GM23338 (cell line): ENCODE data around the gene NXPH4. TPM values are rescaled to one million over a fixed set of nuclear protein-coding genes. Genes with fewer than 3 reads are reported as not detected.

Source experiments
- CREB1 ChIP-seq: fragments of 250-450 bp; sonication (Bioruptor Pico); IDR thresholded peaks from 2 replicates; pipeline ENCODE4 v1.5.0; 2020; ENCODE audit warnings: low read depth, mild to moderate bottlenecking, moderate library complexity
- EZH2phosphoT487 ChIP-seq: fragments of 200-600 bp; sonication (generic); IDR thresholded peaks from one replicate; pipeline ENCODE4 v1.8.1; 2018; ENCODE audit warnings: antibody characterized with exemption; ENCODE audit not compliant: unreplicated experiment
- NANOG ChIP-seq: IDR thresholded peaks from 2 replicates; pipeline ENCODE4 v1.6.1; 2016; ENCODE audit warnings: antibody characterized with exemption, borderline replicate concordance
- STAT1 ChIP-seq: IDR thresholded peaks from one replicate; pipeline ENCODE4 v1.6.1; 2016; ENCODE audit warnings: antibody characterized with exemption; ENCODE audit not compliant: unreplicated experiment
- ZNF462 ChIP-seq: fragments of 250-450 bp; sonication (Bioruptor Pico); IDR thresholded peaks from 2 replicates; pipeline ENCODE4 v1.5.0; 2020; ENCODE audit warnings: mild to moderate bottlenecking, moderate library complexity
- polyA plus RNA-seq: library from polyadenylated mRNA; unstranded; fragments of >200 nt; fragmentation: Nextera tagmentation; extraction: Ambion mirVana; gene quantifications from 2 replicates; pipeline ENCODE4 v1.2.1, GENCODE V29; 2016
- total RNA-seq: library from RNA; depleted of rRNA; stranded (reverse); fragments of >200 nt; shearing (Covaris generic); gene quantifications from 2 replicates; pipeline ENCODE4 v1.2.3, GENCODE V29; 2014
- TF ChIP-seq, protein P1 (sequence below): IDR thresholded peaks from one replicate; pipeline ENCODE4 v1.6.1; 2018; ENCODE audit warnings: antibody characterized with exemption; ENCODE audit not compliant: unreplicated experiment

Gene NXPH4
- total and polyA plus RNA-seq, 2 experiments from 2014 or later = 0.89 to 1.5 TPM

DNA sequence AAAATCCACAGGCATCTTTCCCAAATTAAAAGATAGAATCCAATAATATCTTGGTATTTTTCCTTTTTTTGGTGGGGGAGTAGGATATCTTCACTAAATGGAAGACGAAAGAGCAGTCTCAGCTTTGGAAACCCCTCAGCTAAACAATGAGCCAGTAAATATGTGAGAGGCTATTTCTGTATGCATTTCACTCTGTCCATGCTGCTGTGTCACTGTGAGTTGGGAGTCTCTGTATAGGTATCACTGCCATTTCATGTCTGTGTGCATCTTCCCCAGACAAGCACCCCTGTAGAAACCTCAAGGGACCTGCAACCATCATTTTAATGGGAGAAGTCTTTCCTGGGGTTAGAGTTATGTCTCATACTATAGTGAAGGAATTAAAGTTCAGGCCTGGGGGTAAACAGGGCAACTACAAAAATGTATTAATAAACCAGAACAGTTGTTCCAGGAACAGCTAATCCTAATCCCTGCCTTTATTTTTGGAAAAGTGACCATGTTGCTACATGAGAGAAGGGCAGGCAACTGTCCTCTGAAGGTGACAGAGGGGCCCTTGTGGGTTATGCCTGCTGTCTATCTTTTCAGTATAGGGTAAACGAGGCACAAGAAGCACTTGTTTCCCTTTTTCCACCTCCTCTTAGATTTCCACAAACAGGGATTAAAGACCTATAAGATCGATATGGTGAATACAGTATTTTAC is 45.7 kb downstream of the NXPH4 start (continued):
- TF ChIP-seq, protein P1, sequence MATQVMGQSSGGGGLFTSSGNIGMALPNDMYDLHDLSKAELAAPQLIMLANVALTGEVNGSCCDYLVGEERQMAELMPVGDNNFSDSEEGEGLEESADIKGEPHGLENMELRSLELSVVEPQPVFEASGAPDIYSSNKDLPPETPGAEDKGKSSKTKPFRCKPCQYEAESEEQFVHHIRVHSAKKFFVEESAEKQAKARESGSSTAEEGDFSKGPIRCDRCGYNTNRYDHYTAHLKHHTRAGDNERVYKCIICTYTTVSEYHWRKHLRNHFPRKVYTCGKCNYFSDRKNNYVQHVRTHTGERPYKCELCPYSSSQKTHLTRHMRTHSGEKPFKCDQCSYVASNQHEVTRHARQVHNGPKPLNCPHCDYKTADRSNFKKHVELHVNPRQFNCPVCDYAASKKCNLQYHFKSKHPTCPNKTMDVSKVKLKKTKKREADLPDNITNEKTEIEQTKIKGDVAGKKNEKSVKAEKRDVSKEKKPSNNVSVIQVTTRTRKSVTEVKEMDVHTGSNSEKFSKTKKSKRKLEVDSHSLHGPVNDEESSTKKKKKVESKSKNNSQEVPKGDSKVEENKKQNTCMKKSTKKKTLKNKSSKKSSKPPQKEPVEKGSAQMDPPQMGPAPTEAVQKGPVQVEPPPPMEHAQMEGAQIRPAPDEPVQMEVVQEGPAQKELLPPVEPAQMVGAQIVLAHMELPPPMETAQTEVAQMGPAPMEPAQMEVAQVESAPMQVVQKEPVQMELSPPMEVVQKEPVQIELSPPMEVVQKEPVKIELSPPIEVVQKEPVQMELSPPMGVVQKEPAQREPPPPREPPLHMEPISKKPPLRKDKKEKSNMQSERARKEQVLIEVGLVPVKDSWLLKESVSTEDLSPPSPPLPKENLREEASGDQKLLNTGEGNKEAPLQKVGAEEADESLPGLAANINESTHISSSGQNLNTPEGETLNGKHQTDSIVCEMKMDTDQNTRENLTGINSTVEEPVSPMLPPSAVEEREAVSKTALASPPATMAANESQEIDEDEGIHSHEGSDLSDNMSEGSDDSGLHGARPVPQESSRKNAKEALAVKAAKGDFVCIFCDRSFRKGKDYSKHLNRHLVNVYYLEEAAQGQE = no peak
- TF ChIP-seq NANOG (no peak), STAT1 (no peak), ZNF462 (CRISPR knock-in tag) (no peak), EZH2phosphoT487 (no peak), CREB1 (no peak)
